T47D (cell line): ENCODE measurements around the gene PNKP.

ENCODE experiments used
- DNase-seq, 2 experiments: peaks; one replicate each; pipeline versions ENCODE4 v3.0.0 to v3.0.0-alpha.2; 2011 to 2012; ENCODE audit warnings: low read depth in 1 of 2, low spot score in 1 of 2
- JUND ChIP-seq: IDR thresholded peaks from 2 replicates; pipeline ENCODE4 v1.6.1; 2012; ENCODE audit warnings: low read depth
- in situ Hi-C: cut with HindIII; loops from 2 replicates; pipeline ENCODE4 v1.10.0; 2016; ENCODE audit warnings: low sequenced_read_pairs, low pct_unique_long_range_greater_than_20kb

The PNKP gene

GRCh38 chr19:49887665-49888509 is 20.5 kb upstream of the PNKP start:
- in situ Hi-C loops: no loop called here
- no peak for TF ChIP-seq JUND
- DNase-seq: no peak

DNA sequence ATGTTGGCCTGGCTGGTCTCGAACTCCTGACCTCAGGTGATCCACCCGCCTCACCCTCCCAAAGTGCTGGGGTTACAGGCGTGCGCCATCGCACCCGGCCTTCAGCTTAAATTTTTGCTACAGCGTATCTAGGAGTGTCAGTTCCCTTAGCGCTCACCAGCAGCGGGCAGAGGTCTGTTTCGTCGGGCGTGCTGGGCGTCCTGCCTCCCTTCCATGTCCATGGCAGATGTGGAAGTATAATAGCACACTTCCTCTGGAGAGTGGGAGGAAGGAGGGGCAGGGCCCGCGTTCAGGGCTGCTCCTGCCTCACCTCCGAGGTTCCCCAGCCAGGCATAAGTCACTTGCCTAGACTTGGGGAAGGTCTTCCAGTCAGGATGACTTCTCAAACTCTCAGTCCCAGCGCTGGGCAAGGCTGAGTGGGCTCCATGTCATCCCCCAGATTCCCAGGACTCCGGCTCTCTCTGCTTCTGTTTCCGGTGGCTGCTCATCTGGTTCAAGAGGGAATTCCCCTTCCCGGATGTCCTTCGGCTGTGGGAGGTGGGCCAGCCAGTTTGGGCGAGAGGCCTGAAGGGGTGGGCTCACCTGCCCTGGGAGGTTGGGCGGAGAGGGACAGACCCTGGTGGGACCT is 19.8 kb upstream of the PNKP start:
- in situ Hi-C loops: no loop called here
- TF ChIP-seq JUND: no peak
- no peak for DNase-seq

GRCh38 chr19:49884760-49885159 is 17.4 kb upstream of the PNKP start:
- in situ Hi-C loops: no loop called here
- TF ChIP-seq JUND: no peak
- no peak for DNase-seq

GRCh38 chr19:49884109-49884508 is 16.7 kb upstream of the PNKP start:
- in situ Hi-C loops: no loop called here

DNA sequence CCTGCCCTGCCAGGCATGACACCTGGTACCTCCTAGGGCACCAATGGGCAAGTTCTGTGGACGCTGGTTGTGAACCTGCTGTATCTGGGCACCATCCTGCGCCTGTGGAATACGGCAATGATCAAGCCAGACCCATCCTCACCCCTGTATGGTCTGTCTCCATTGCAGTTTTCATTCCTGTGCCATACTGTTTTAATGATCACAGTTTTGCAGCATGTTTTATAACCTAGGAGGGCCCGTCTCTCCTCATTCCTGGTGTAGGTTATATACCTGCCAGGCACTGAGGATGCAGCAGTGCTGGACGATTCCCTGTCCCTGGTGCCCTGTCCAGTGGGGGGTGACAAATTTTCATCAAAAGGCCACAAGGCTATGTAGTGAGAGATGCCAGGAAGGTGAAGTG is 15.7 kb upstream of the PNKP start:
- TF ChIP-seq JUND: no peak
- DNase-seq: no peak
- in situ Hi-C loops: no loop called here

More at GRCh38 chr19:49884109-49884508, 16.7 kb upstream of the PNKP start:
- TF ChIP-seq JUND: no peak
- no peak for DNase-seq

GRCh38 chr19:49882643-49883042 is 15.3 kb upstream of the PNKP start:
- no peak for TF ChIP-seq JUND
- in situ Hi-C loops: no loop called here
- DNase-seq: no peak

DNA sequence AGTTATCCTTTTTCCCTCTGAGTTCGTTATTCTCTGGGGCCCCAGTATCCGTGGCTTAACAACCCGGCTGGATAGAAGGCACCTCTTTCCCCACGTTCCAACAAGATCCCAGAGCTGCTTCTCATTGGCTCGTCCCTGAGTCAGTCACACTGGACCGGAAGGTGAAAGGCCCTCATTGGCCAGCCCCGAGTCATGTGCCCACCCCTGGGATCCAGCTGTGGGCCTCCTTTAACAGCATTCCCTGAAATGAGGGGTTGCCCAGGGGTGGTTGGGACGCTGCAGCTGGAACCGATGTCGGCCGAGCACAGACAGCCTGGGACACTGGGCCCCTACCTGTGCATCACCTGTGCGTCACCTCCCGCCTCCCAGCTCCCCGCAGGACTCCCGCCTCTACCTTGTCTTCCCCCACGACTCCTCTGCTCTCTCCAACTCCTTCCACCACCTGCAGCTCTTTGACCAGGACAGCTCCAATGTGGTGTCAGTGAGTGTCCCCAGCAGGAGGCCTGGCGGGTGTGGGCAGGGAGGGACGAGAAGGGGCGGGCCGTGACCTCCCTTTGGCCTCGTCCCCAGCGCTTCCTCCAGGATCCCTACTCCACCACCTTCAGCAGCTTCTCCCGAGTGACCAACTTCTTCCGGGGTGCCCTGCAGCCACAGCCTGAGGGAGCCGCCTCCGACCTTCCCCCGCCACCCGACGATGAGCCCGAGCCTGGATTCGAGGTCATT is 14.5 kb upstream of the PNKP start:
- in situ Hi-C loops: no loop called here
- TF ChIP-seq JUND: no peak
- DNase-seq: peak in 1 of 2 experiments; percentile 36

DNA sequence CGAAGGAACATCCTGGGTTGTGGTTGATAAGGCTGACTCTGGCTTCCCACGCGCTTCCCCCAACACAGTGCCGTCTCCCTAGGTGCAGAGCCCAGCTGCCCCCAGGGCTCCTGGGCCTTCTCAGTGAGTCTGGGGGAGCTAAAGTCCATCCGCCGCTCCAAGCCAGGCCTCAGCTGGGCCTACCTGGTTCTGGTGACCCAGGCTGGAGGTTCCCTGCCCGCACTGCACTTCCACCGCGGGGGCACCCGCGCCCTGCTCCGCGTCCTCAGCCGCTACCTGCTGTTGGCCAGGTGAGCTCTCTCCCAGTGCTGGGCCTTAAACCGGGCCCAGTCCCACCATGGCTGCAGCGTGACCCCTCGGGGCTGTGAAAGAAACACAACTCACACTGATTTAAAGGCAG is 13.8 kb upstream of the PNKP start:
- DNase-seq: no peak
- in situ Hi-C loops: no loop called here
- no peak for TF ChIP-seq JUND

GRCh38 chr19:49880162-49880869 is 12.9 kb upstream of the PNKP start:
- no peak for TF ChIP-seq JUND
- in situ Hi-C loops: no loop called here
- no peak for DNase-seq

DNA sequence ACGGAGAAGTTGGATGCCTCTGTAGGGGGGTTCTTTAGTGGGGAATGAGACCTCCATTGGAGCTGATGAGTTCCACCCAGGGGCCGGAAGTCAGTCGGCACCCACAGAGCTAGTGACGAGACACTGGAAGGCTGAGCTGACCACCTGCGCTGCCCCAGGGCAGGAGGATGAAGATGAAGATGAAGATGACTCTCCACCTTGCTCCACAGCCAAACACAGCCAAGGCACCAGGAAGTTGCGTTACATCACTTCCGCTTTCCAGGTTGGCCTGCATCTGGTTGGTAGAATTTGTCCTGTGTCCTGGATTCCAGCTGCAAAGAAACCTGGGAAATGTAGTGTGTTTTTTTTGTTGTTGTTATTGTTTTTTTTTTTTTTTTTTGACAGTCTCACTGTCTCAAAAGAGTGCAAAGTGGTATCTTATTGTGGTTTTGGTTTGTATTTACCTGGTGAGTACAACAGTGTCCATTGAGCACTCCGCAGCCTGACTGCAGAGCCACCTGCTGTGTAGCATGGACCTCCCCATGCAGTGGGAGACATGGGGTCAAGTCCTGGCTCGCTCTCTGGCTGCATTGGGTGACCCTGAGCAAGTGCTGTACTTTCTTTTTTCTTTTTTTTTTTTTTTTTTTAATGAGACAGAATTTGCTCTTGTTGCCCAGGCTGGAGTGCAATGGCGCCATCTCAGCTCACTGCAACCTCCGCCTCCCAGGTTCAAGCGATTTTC is 12.0 kb upstream of the PNKP start:
- no peak for DNase-seq
- in situ Hi-C loops: no loop called here
- TF ChIP-seq JUND: no peak

DNA sequence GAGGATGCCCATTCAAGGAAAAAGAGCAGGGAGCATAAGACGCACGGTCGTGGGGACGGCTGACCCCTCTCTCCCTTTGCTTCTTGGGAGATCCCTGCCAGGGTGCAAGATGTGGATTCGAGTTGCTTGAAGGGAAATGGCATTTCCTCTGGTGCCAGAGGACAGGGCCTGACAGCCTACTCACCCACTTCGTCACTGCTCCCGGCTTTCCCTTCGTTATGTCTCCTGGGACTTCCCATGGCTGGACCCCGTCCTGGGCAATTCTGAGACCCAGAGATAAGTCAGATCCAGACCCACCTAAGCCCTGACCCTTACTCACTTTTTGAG is 11.3 kb upstream of the PNKP start:
- TF ChIP-seq JUND: no peak
- no peak for DNase-seq
- in situ Hi-C loops: no loop called here
